Melanocyte of skin (primary cell): ENCODE data around the gene DPRX. TPM values are rescaled to one million over a fixed set of nuclear protein-coding genes. Genes with fewer than 3 reads are reported as not detected.

ENCODE experiments used
- small RNA-seq, 2 donors: library from RNA; depleted of rRNA; stranded (forward); fragments of <200 nt; gene quantifications; one replicate each; pipeline ENCODE3, GENCODE V24; 2012
- total RNA-seq, 2 donors: library from RNA; depleted of rRNA; stranded (reverse); fragments of >200 nt; gene quantifications; 2 replicates each; pipeline ENCODE4 v1.2.3, GENCODE V29; 2012

Gene DPRX, protein sequence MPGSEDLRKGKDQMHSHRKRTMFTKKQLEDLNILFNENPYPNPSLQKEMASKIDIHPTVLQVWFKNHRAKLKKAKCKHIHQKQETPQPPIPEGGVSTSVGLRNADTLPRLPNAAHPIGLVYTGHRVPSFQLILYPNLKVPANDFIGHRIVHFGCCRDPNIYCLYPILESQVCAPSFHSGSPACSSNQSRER
- total RNA-seq, result not detected

DNA sequence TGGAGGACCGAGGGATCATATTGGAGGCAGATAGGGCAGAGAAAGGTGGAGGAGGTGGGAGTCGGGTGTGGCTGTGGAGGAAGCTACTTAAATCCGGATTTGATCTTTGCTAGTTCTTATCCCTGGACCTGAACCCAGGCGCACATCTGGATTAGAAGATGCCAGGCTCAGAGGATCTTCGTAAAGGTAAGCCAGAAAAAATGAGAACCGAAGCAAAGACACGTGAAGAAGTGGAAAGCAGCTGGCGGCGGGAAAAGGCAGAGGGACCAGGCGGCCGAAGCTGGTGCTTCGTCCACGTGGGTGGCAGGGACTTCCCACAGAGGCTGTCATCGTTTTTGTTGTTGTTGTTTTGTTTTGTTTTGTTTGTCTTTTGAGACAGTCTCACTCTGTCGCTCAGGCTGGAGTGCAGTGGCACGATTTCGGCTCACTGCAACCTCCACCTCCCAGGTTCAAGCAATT, at the start of gene DPRX:
Gene DPRX (plus strand): TSS at position 51 of the 459 bp plus-strand sequence. CDS start 108 bp downstream, at position 159.

Small RNAs within 50 kb of the gene (small RNA-seq; reads per million reads assigned to genes)
- gene MIR1323 (55.9 to 72.3 reads per million in 2 donors), gene MIR498 (13.6 to 16.2 reads per million in 2 donors), gene MIR512-1 (0 reads per million in 2 donors), gene MIR512-2 (0 reads per million in 2 donors), gene MIR515-1 (0 reads per million in 2 donors), gene MIR515-2 (0 reads per million in 2 donors), gene MIR519C (0.39 to 0.52 reads per million in 2 donors), gene MIR519E (0.21 to 0.29 reads per million in 2 donors), gene MIR520E (0.70 to 1.1 reads per million in 2 donors), gene RNU6-698P (0 to 0.12 reads per million in 2 donors)

Other genes starting within 250 kb of the DPRX start
- 1 to 10 TPM; 9.0 to 9.3 TPM for gene ZNF765, start 236.8 kb upstream of the DPRX start, total RNA-seq
- 1 to 10 TPM; 6.7 to 8.3 TPM for gene ZNF761, start 200.0 kb upstream of the DPRX start, total RNA-seq
- gene ZNF813, start 164.3 kb upstream of the DPRX start, total RNA-seq, result 1 to 10 TPM; 1.7 to 3.3 TPM
- gene ZNF331, start 93.9 kb upstream of the DPRX start, total RNA-seq, result 10 to 100 TPM; 11.7 to 12.3 TPM
- under 1 TPM in 1 of 2 donors, not detected in 1; under 0.01 TPM for gene NLRP12, start 192.3 kb downstream of the DPRX start, total RNA-seq
- gene MYADM, start 235.9 kb downstream of the DPRX start, total RNA-seq, result 1 to 10 TPM; 6.9 to 9.0 TPM